MM.1S (cell line): Measurements from ENCODE around the gene MAP2.

Experiments used
- DNase-seq: peaks from one replicate; pipeline ENCODE4 v3.0.0-alpha.2; 2015
- H2AFZ ChIP-seq: fragments of 300-600 bp; sonication (generic); 2 replicates; pipeline ENCODE4 v1.6.0; 2016; ENCODE audit warnings: antibody characterized with exemption, low read length
- H3F3A ChIP-seq: fragments of 300-600 bp; sonication (generic); 2 replicates; pipeline ENCODE4 v1.6.1; 2016; ENCODE audit warnings: mild to moderate bottlenecking, antibody characterized with exemption, low read length, moderate library complexity, mixed read lengths; ENCODE audit not compliant: insufficient read depth
- H3K27ac ChIP-seq: fragments of 300-600 bp; sonication (generic); 2 replicates; pipeline ENCODE4 v1.5.1; 2016; ENCODE audit warnings: mild to moderate bottlenecking, low read length
- H3K27me3 ChIP-seq: fragments of 300-600 bp; sonication (generic); replicated peaks from 2 replicates; pipeline ENCODE4 v1.6.0; 2016; ENCODE audit warnings: low read length; ENCODE audit not compliant: insufficient read depth
- H3K36me3 ChIP-seq: fragments of 300-600 bp; sonication (generic); replicated peaks from 2 replicates; pipeline ENCODE4 v1.6.1; 2016; ENCODE audit warnings: mild to moderate bottlenecking, low read length, mixed read lengths; ENCODE audit not compliant: insufficient read depth
- H3K4me1 ChIP-seq: fragments of 300-600 bp; sonication (generic); 2 replicates; pipeline ENCODE4 v1.6.1; 2016; ENCODE audit warnings: low read length, mixed read lengths
- H3K4me2 ChIP-seq: fragments of 300-600 bp; sonication (generic); 2 replicates; pipeline ENCODE4 v1.6.0; 2016; ENCODE audit warnings: low read depth, low read length
- H3K4me3 ChIP-seq: fragments of 300-600 bp; sonication (generic); 2 replicates; pipeline ENCODE4 v1.5.1; 2016; ENCODE audit warnings: low read length, mixed read lengths
- H3K79me2 ChIP-seq: fragments of 300-600 bp; sonication (generic); 2 replicates; pipeline ENCODE4 v1.6.1; 2016; ENCODE audit warnings: mixed run types, low read length, mixed read lengths
- H3K9ac ChIP-seq: fragments of 300-600 bp; sonication (generic); 2 replicates; pipeline ENCODE4 v1.6.1; 2016; ENCODE audit warnings: low read length, mixed read lengths
- H3K9me2 ChIP-seq: fragments of 300-600 bp; sonication (generic); replicated peaks from 2 replicates; pipeline ENCODE4 v1.6.1; 2016; ENCODE audit warnings: mild to moderate bottlenecking, low read length, mixed read lengths; ENCODE audit not compliant: insufficient read depth
- H3K9me3 ChIP-seq: fragments of 300-600 bp; sonication (generic); replicated peaks from 2 replicates; pipeline ENCODE4 v1.6.1; 2016; ENCODE audit warnings: mild to moderate bottlenecking, low read length, mixed read lengths; ENCODE audit not compliant: insufficient read depth
- H4K20me1 ChIP-seq: fragments of 300-600 bp; sonication (generic); 2 replicates; pipeline ENCODE4 v1.6.1; 2016; ENCODE audit warnings: mild to moderate bottlenecking, low read length, moderate library complexity, mixed read lengths; ENCODE audit not compliant: insufficient read depth
- CTCF ChIP-seq: fragments of 300-600 bp; sonication (generic); IDR thresholded peaks from 2 replicates; pipeline ENCODE4 v1.5.1; 2016; ENCODE audit warnings: antibody characterized with exemption, low read length, mixed read lengths
- EZH2 ChIP-seq: fragments of 300-600 bp; sonication (generic); optimal IDR thresholded peaks from 2 replicates; pipeline ENCODE3; 2017; ENCODE audit warnings: low read depth, mild to moderate bottlenecking, antibody characterized with exemption, low read length, mixed read lengths
- EZH2phosphoT487 ChIP-seq: fragments of 300-600 bp; sonication (generic); IDR thresholded peaks from 2 replicates; pipeline ENCODE4 v1.6.1; 2018; ENCODE audit warnings: antibody characterized with exemption, low read length

MAP2 gene

GRCh38 chr2:209681201-209681735 lies 257.4 kb downstream of the MAP2 start:
- no peaks in the 10 kb centered on the region for H3F3A ChIP-seq
- no peak overlapping the region for H3K27ac ChIP-seq
- H4K20me1 ChIP-seq: no peaks in the 10 kb centered on the region
- H3K9me2 ChIP-seq: no peaks in the 10 kb centered on the region
- H3K4me2 ChIP-seq: no peak overlapping the region
- H3K4me3 ChIP-seq: no peak overlapping the region
- no peaks in the 10 kb centered on the region for H3K27me3 ChIP-seq
- H3K79me2 ChIP-seq: no peaks in the 10 kb centered on the region
- TF ChIP-seq EZH2phosphoT487 (no peak), EZH2 (no peak), CTCF (no peak)
- H2AFZ ChIP-seq: no peak overlapping the region
- no peak overlapping the region for H3K9ac ChIP-seq
- no peaks in the 10 kb centered on the region for H3K36me3 ChIP-seq
- H3K4me1 ChIP-seq: no peaks in the 10 kb centered on the region
- no peaks in the 10 kb centered on the region for H3K9me3 ChIP-seq
- DNase-seq: no peak

- Histone ChIP-seq H3K4me3 (no peak overlapping the region), H3K9ac (no peak overlapping the region), H3K27ac (no peak overlapping the region), H3K9me2 (no peaks in the 10 kb centered on the region), H3K79me2 (no peaks in the 10 kb centered on the region), H3F3A (no peaks in the 10 kb centered on the region), H2AFZ (no peak overlapping the region), H3K9me3 (no peaks in the 10 kb centered on the region), H3K4me1 (no peaks in the 10 kb centered on the region), H3K27me3 (no peaks in the 10 kb centered on the region), H3K4me2 (no peak overlapping the region), H4K20me1 (no peaks in the 10 kb centered on the region), H3K36me3 (no peaks in the 10 kb centered on the region)
- no peak for TF ChIP-seq CTCF
- TF ChIP-seq EZH2phosphoT487: no peak
- TF ChIP-seq EZH2: no peak
- no peak for DNase-seq
Observed at GRCh38 chr2:209682646-209683045, 258.8 kb downstream of the MAP2 start.

GRCh38 chr2:209685340-209685739 lies 261.5 kb downstream of the MAP2 start:
- Histone ChIP-seq H3K27me3 (no peaks in the 10 kb centered on the region), H3K4me3 (no peak overlapping the region), H3K79me2 (no peaks in the 10 kb centered on the region), H3K9ac (no peak overlapping the region), H3K4me2 (no peak overlapping the region), H3K27ac (no peak overlapping the region), H3K4me1 (no peaks in the 10 kb centered on the region), H4K20me1 (no peaks in the 10 kb centered on the region), H3K9me2 (no peaks in the 10 kb centered on the region), H3K36me3 (no peaks in the 10 kb centered on the region), H3K9me3 (no peaks in the 10 kb centered on the region), H3F3A (no peaks in the 10 kb centered on the region), H2AFZ (no peak overlapping the region)
- no peak for DNase-seq
- TF ChIP-seq EZH2 (no peak), EZH2phosphoT487 (no peak), CTCF (no peak)
